Measurements from ENCODE around the gene SUPT20HL2. TPM values are rescaled to one million over a fixed set of nuclear protein-coding genes. Genes with fewer than 3 reads are reported as not detected.

SUPT20HL2 gene
- total RNA-seq, 1 donor from 2014 or later: not detected

GRCh38 chrX:24277405-24277804 is 36.5 kb downstream of the SUPT20HL2 start:
- no peak overlapping the region for H3K4me3 Mint-ChIP-seq
- no peak overlapping the region for H3K27ac Mint-ChIP-seq
- H3K9me3 Mint-ChIP-seq: no peaks in the 10 kb centered on the region

GRCh38 chrX:24276015-24276414 is 37.9 kb downstream of the SUPT20HL2 start:
- H3K36me3 Mint-ChIP-seq: no peaks in the 10 kb centered on the region
- no peak for DNase-seq (ENCODE audit: extremely low spot score, unreplicated experiment)
- no peak for TF ChIP-seq CTCF (conservative IDR thresholded peaks at IDR 0.05)
- peaks cover 1% of the 10 kb centered on the region for H3K4me1 Mint-ChIP-seq (ENCODE audit: unreplicated experiment)
- H3K9me3 Mint-ChIP-seq: no peaks in the 10 kb centered on the region
- no peak overlapping the region for H3K4me3 Mint-ChIP-seq
- peaks cover 5% of the 10 kb centered on the region for H3K27me3 Mint-ChIP-seq
- H3K27ac Mint-ChIP-seq: no peak overlapping the region

More at GRCh38 chrX:24277405-24277804, 36.5 kb downstream of the SUPT20HL2 start:
- no peak for DNase-seq (ENCODE audit: extremely low spot score, unreplicated experiment)
- H3K4me1 Mint-ChIP-seq (ENCODE audit: unreplicated experiment): peaks cover 10% of the 10 kb centered on the region
- TF ChIP-seq CTCF (conservative IDR thresholded peaks at IDR 0.05): no peak
- H3K36me3 Mint-ChIP-seq: no peaks in the 10 kb centered on the region
- peaks cover 11% of the 10 kb centered on the region for H3K27me3 Mint-ChIP-seq

- DNase-seq (ENCODE audit: extremely low spot score, unreplicated experiment): no peak
- no peak overlapping the region for H3K4me3 Mint-ChIP-seq
- no peaks in the 10 kb centered on the region for H3K9me3 Mint-ChIP-seq
- no peaks in the 10 kb centered on the region for H3K4me1 Mint-ChIP-seq (ENCODE audit: unreplicated experiment)
- peaks cover 12% of the 10 kb centered on the region for H3K27me3 Mint-ChIP-seq
- H3K36me3 Mint-ChIP-seq: no peaks in the 10 kb centered on the region
- H3K27ac Mint-ChIP-seq: no peak overlapping the region
- no peak for TF ChIP-seq CTCF (conservative IDR thresholded peaks at IDR 0.05)
Measured at GRCh38 chrX:24271262-24271661, 42.6 kb downstream of the SUPT20HL2 start.

DNA sequence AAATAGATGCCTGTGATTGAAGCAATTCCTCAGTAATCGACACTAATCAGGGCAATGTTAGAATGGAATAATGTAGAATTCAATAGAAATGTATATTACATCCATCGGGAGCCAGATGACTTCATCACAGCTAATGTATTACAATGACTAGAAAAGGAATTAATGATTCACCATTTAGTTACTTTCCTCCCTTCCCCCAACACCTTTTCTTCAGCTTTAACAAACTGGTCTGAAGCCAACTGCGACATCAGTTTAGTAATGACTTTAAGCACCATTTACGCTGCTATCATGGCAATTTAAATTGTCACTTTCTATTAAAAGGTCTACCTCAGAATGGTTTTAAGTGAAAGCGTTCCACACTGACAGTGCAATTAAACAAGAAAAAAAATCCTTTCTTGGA is 45.1 kb downstream of the SUPT20HL2 start:
- Mint-ChIP-seq H3K27ac (no peak overlapping the region), H3K27me3 (peaks cover 12% of the 10 kb centered on the region), H3K9me3 (no peaks in the 10 kb centered on the region), H3K4me3 (no peak overlapping the region), H3K4me1 (ENCODE audit: unreplicated experiment) (no peaks in the 10 kb centered on the region), H3K36me3 (no peaks in the 10 kb centered on the region)
- no peak for DNase-seq (ENCODE audit: extremely low spot score, unreplicated experiment)
- TF ChIP-seq CTCF (conservative IDR thresholded peaks at IDR 0.05): no peak

- Mint-ChIP-seq H3K4me3 (no peak overlapping the region), H3K27ac (no peak overlapping the region), H3K27me3 (peaks cover 18% of the 10 kb centered on the region), H3K9me3 (no peaks in the 10 kb centered on the region), H3K36me3 (no peaks in the 10 kb centered on the region), H3K4me1 (ENCODE audit: unreplicated experiment) (peaks cover 3% of the 10 kb centered on the region)
- no peak for DNase-seq (ENCODE audit: extremely low spot score, unreplicated experiment)
- TF ChIP-seq CTCF (conservative IDR thresholded peaks at IDR 0.05): no peak
Measured at GRCh38 chrX:24266996-24267395, 46.9 kb downstream of the SUPT20HL2 start.

DNA sequence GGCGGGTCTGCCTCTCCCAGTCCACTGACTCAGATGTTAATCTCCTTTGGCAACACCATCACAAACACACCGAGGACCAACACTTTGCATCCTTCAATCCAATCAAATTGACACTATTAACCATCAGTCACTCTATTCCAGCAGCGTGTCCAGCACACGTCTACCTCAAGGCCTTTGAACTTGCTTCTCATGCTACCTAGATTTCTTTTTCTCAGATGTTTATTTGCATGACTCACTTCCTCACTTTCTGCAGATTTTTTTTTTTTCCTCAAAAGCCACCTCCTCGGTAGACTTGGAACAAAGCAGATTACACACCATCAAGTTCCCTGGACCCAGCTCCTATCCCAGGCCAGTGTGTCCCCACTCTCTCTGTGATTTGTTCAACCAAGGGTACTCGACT is 49.5 kb downstream of the SUPT20HL2 start:
- DNase-seq (ENCODE audit: extremely low spot score, unreplicated experiment): no peak

More for the DNA sequence above, 49.5 kb downstream of the SUPT20HL2 start:
- Mint-ChIP-seq H3K36me3 (no peaks in the 10 kb centered on the region), H3K27ac (no peak overlapping the region), H3K4me3 (no peak overlapping the region), H3K4me1 (ENCODE audit: unreplicated experiment) (peaks cover 11% of the 10 kb centered on the region), H3K27me3 (peaks cover 9% of the 10 kb centered on the region), H3K9me3 (no peaks in the 10 kb centered on the region)
- no peak for TF ChIP-seq CTCF (conservative IDR thresholded peaks at IDR 0.05)

Data from type B pancreatic cell (in vitro differentiated cells).